Naive thymus-derived CD8-positive, alpha-beta T cell (primary cell): ENCODE measurements around the gene SDC1. TPM values are rescaled to one million over a fixed set of nuclear protein-coding genes. Genes with fewer than 3 reads are reported as not detected.

Source experiments
- ATAC-seq, 2 donors: fragments of 150-1000 bp; cut with Tn5 transposase in 1 of 2; sonication (Bioruptor Pico), chemical (Tn5 transposase) in 1 of 2; 1 replicate in 1 of 2; 2 replicates in 1 of 2; pipeline ENCODE4 v1.10.0; 2021; ENCODE audit warnings: mild to moderate bottlenecking in 2 of 2, moderate library complexity in 2 of 2
- POLR2A ChIA-PET: fragments of 350-600 bp; sonication (Branson Sonifier 250); formaldehyde crosslinking; loops from one replicate; lab custom pipeline; 2021; ENCODE audit warnings: antibody characterized with exemption; lab: Charles Lee
- DNase-seq, 10 donors: peaks; one replicate each; pipeline versions ENCODE4 v3.0.0 to v3.0.0-alpha.2; 2020 to 2022
- H3K27ac Mint-ChIP-seq, 10 donors: one replicate each; pipeline ENCODE4 v1.8.0; 2020 to 2022; ENCODE audit warnings: mild to moderate bottlenecking in 10 of 10, mixed read lengths in 10 of 10, moderate library complexity in 4 of 10, inconsistent platforms in 1 of 10
- H3K27me3 Mint-ChIP-seq, 5 donors: one replicate each; pipeline ENCODE4 v1.8.0; 2021 to 2022; ENCODE audit warnings: mixed read lengths in 5 of 5
- H3K36me3 Mint-ChIP-seq, 3 donors: one replicate each; pipeline ENCODE4 v1.8.0; 2020 to 2022; ENCODE audit warnings: mixed read lengths in 3 of 3, mild to moderate bottlenecking in 2 of 3, inconsistent platforms in 1 of 3
- H3K4me1 Mint-ChIP-seq, 4 donors: one replicate each; pipeline ENCODE4 v1.8.0; 2021 to 2022; ENCODE audit warnings: mixed read lengths in 4 of 4
- H3K4me3 Mint-ChIP-seq, 10 donors: one replicate each; pipeline ENCODE4 v1.8.0; 2020 to 2022; ENCODE audit warnings: mild to moderate bottlenecking in 10 of 10, mixed read lengths in 10 of 10, moderate library complexity in 6 of 10, inconsistent platforms in 1 of 10
- H3K9me3 Mint-ChIP-seq, 9 donors: one replicate each; pipeline ENCODE4 v1.8.0; 2020 to 2022; ENCODE audit warnings: mixed read lengths in 9 of 9, mild to moderate bottlenecking in 3 of 9, inconsistent platforms in 1 of 9, moderate library complexity in 1 of 9
- polyA plus RNA-seq, 3 donors: library from polyadenylated mRNA; unstranded; fragments of 300-500 nt; fragmentation: Illumina TruSeq; gene quantifications; one replicate each; pipeline ENCODE4 v1.2.3, GENCODE V29; 2021
- total RNA-seq, 8 experiments: library from RNA in 2 of 8; stranded (reverse) in 2 of 8; gene quantifications; one replicate each; pipeline ENCODE4 v1.2.3 and lab custom pipeline; 2021 to 2026

The SDC1 gene
- total and polyA plus RNA-seq, 5 experiments from 2014 or later, result not detected

GRCh38 chr2:20181761-20182160 is 43.2 kb downstream of the SDC1 start:
- ATAC-seq, result no peak
- no peaks in the 10 kb centered on the region for H3K9me3 Mint-ChIP-seq
- H3K4me3 Mint-ChIP-seq, result no peak overlapping the region
- H3K27me3 Mint-ChIP-seq, result peaks cover 0 to 4% (median 0%) of the 10 kb centered on the region in 5 donors
- peak overlapping the region in 1 of 10 donors; percentile 22 for H3K27ac Mint-ChIP-seq
- POLR2A ChIA-PET, result no interaction called here
- DNase-seq, result peak in 1 of 10 donors; percentile 8
- H3K4me1 Mint-ChIP-seq, result no peaks in the 10 kb centered on the region
- H3K36me3 Mint-ChIP-seq, result no peaks in the 10 kb centered on the region

DNA sequence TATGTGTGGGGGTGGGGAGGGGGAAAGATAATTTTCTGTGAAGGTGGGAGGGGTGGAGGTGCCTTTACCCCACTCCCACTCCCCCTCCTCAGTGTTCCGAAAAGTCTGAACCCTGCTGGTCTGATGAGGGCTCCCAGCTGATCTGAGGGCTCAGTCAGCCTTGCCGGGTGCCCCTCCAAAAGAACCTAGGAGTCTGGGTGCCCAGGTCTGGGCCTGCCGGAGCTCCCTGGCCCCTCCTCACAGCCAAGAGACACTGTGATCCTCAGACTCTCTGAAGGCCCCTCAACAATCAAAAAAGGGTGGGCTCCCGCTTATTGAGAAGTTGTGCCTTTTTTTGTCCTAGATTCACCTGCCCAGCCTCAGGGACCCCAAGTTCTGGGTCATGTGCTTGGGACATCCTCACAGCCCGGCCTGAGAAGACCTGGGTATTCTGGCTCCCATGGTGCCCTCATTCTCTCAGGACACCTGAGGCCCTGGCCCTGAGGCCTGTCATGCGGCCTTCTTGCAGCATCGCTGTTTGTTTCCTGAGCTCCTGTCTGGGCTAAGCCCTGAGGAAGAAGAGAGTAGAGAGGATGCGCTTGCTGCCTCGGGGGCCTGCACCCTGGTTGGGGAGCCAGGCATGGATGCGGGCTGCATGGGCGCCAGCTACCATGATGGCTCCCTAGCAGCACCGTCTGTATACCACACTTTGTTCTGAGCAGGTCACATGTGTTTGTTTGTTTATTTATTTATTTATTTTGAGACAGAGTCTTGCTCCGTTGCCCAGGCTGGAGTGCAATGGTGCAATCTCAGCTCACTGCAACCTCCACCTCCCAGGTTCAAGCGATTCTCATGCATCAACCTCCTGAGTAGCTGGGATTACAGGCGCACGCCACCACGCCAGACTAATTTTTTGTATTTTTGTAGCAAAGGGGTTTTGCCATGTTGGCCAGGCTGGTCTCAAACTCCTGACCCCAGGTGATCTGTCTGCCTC is 44.0 kb downstream of the SDC1 start:
- Mint-ChIP-seq H3K4me1 (no peaks in the 10 kb centered on the region), H3K4me3 (no peak overlapping the region), H3K9me3 (no peaks in the 10 kb centered on the region), H3K36me3 (no peaks in the 10 kb centered on the region), H3K27ac (peak overlapping the region in 1 of 10 donors; percentile 22), H3K27me3 (peaks cover 0 to 4% (median 0%) of the 10 kb centered on the region in 5 donors)
- peak in 1 of 10 donors; percentile 47 for DNase-seq
- POLR2A ChIA-PET, result no interaction called here
- ATAC-seq, result no peak

- peaks cover 0 to 3% (median 0%) of the 10 kb centered on the region in 5 donors for H3K27me3 Mint-ChIP-seq
- H3K9me3 Mint-ChIP-seq, result no peaks in the 10 kb centered on the region
- no peak overlapping the region for H3K4me3 Mint-ChIP-seq
- no peaks in the 10 kb centered on the region for H3K4me1 Mint-ChIP-seq
- peak in 1 of 10 donors; percentile 47 for DNase-seq
- no peaks in the 10 kb centered on the region for H3K36me3 Mint-ChIP-seq
- no peak overlapping the region for H3K27ac Mint-ChIP-seq
- POLR2A ChIA-PET, result no interaction called here
- ATAC-seq, result no peak
Measured at GRCh38 chr2:20179755-20180594, 45.0 kb downstream of the SDC1 start.

- no peaks in the 10 kb centered on the region for H3K27me3 Mint-ChIP-seq
- no peaks in the 10 kb centered on the region for H3K9me3 Mint-ChIP-seq
- no peaks in the 10 kb centered on the region for H3K36me3 Mint-ChIP-seq
- no peak for ATAC-seq
- POLR2A ChIA-PET, result no interaction called here
- DNase-seq, result no peak
- no peak overlapping the region for H3K4me3 Mint-ChIP-seq
- peaks cover 0 to 1% (median 0%) of the 10 kb centered on the region in 4 donors for H3K4me1 Mint-ChIP-seq
- H3K27ac Mint-ChIP-seq, result no peak overlapping the region
Measured at GRCh38 chr2:20179466-20179754, 45.5 kb downstream of the SDC1 start.

GRCh38 chr2:20178666-20179465 is 46.1 kb downstream of the SDC1 start:
- H3K4me1 Mint-ChIP-seq, result peaks cover 0 to 1% (median 0%) of the 10 kb centered on the region in 4 donors
- H3K27ac Mint-ChIP-seq, result peak overlapping the region in 1 of 10 donors; percentile 59
- no peaks in the 10 kb centered on the region for H3K9me3 Mint-ChIP-seq
- POLR2A ChIA-PET, result no interaction called here
- no peak for ATAC-seq
- H3K27me3 Mint-ChIP-seq, result no peaks in the 10 kb centered on the region
- no peak for DNase-seq
- no peak overlapping the region for H3K4me3 Mint-ChIP-seq
- no peaks in the 10 kb centered on the region for H3K36me3 Mint-ChIP-seq

- H3K4me1 Mint-ChIP-seq, result peaks cover 0 to 1% (median 0%) of the 10 kb centered on the region in 4 donors
- H3K36me3 Mint-ChIP-seq, result no peaks in the 10 kb centered on the region
- POLR2A ChIA-PET, result no interaction called here
- no peaks in the 10 kb centered on the region for H3K9me3 Mint-ChIP-seq
- no peak overlapping the region for H3K4me3 Mint-ChIP-seq
- ATAC-seq (no peak), DNase-seq (no peak)
- peak overlapping the region in 1 of 10 donors; percentile 59 for H3K27ac Mint-ChIP-seq
- H3K27me3 Mint-ChIP-seq, result no peaks in the 10 kb centered on the region
Measured at GRCh38 chr2:20178249-20178607, 46.7 kb downstream of the SDC1 start.

- Mint-ChIP-seq H3K4me1 (peaks cover 0 to 1% (median 0%) of the 10 kb centered on the region in 4 donors), H3K9me3 (no peaks in the 10 kb centered on the region), H3K27ac (no peak overlapping the region), H3K4me3 (no peak overlapping the region), H3K36me3 (no peaks in the 10 kb centered on the region), H3K27me3 (no peaks in the 10 kb centered on the region)
- POLR2A ChIA-PET, result no interaction called here
- DNase-seq (no peak), ATAC-seq (no peak)
Measured at GRCh38 chr2:20177556-20178248, 47.2 kb downstream of the SDC1 start.

DNA sequence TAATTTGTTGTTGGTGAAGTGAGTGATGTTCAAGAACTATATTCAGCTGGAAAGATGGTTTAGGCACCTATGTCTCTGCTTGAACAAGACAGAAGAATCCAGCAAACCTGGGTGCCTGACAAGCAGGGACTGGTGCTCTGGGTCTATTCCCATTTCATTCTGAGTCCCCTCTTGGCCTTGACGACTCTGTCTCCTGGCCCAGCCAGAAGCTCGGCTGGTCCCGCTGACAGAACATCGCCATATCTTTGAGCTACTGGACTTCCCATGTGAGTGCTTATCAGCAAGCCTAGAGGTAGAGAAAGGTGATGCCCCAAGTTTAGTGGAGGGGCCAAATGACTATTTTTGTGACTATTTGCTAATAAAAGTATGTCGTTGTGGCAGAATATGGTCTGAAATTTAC is 48.2 kb downstream of the SDC1 start:
- POLR2A ChIA-PET, result no interaction called here
- H3K4me3 Mint-ChIP-seq, result no peak overlapping the region
- no peaks in the 10 kb centered on the region for H3K36me3 Mint-ChIP-seq
- no peaks in the 10 kb centered on the region for H3K9me3 Mint-ChIP-seq
- DNase-seq (no peak), ATAC-seq (no peak)
- peaks cover 0 to 1% (median 0%) of the 10 kb centered on the region in 4 donors for H3K4me1 Mint-ChIP-seq
- H3K27me3 Mint-ChIP-seq, result no peaks in the 10 kb centered on the region
- H3K27ac Mint-ChIP-seq, result no peak overlapping the region

DNA sequence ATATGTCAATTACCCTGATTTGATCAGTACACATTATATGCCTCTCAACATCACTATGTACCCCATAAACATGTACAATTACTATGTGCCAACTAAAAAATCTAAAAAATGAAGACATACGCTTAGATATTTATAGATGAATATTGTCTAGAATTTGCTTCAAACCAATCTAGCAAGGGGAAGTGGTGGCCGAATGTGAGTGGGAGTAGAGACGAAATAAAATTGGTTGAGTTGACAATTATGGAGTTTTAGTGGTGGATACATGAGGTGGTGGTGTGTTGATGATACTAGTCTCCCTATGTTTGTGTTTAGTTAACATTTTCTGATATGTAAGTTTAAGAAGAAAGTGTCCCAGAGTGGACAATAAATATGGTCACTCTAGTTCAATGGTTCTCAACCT is 49.0 kb downstream of the SDC1 start:
- Mint-ChIP-seq H3K9me3 (no peaks in the 10 kb centered on the region), H3K4me1 (peaks cover 0 to 1% (median 0%) of the 10 kb centered on the region in 4 donors), H3K27ac (no peak overlapping the region), H3K27me3 (no peaks in the 10 kb centered on the region), H3K4me3 (no peak overlapping the region), H3K36me3 (no peaks in the 10 kb centered on the region)
- POLR2A ChIA-PET, result no interaction called here
- ATAC-seq (no peak), DNase-seq (no peak)

DNA sequence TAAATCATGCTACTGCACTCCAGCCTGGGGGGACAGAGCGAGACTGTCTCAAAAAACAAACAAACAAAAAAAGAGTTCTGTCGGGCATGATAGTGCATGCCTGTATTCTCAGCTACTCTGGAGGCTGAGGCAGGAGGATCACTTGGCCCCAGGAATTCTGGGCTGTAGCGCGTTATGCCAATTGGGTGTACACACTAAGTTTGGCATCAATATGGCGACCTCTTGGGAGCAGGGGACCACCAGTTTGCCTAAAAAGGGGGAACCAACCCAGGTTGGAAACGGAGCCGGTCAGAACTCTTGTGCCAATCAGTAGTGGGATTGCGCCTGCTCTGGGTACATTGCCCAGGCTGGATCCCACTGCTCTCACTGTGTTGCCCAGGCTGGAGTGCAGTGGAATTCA is 49.7 kb downstream of the SDC1 start:
- POLR2A ChIA-PET, result no interaction called here
- peaks cover 0 to 1% (median 0%) of the 10 kb centered on the region in 4 donors for H3K4me1 Mint-ChIP-seq
- H3K27ac Mint-ChIP-seq, result no peak overlapping the region
- H3K9me3 Mint-ChIP-seq, result no peaks in the 10 kb centered on the region
- DNase-seq (no peak), ATAC-seq (no peak)
- no peak overlapping the region for H3K4me3 Mint-ChIP-seq
- H3K27me3 Mint-ChIP-seq, result peaks cover 0 to 1% (median 0%) of the 10 kb centered on the region in 5 donors
- no peaks in the 10 kb centered on the region for H3K36me3 Mint-ChIP-seq

GRCh38 chr2:20174410-20174809 is 50.5 kb downstream of the SDC1 start:
- DNase-seq, result no peak

More at GRCh38 chr2:20174410-20174809, 50.5 kb downstream of the SDC1 start:
- POLR2A ChIA-PET, result no interaction called here
- H3K4me1 Mint-ChIP-seq, result peaks cover 0 to 1% (median 0%) of the 10 kb centered on the region in 4 donors
- no peak overlapping the region for H3K27ac Mint-ChIP-seq
- H3K27me3 Mint-ChIP-seq, result peaks cover 0 to 1% (median 0%) of the 10 kb centered on the region in 5 donors
- ATAC-seq, result no peak
- no peak overlapping the region for H3K4me3 Mint-ChIP-seq
- H3K9me3 Mint-ChIP-seq, result no peaks in the 10 kb centered on the region
- no peaks in the 10 kb centered on the region for H3K36me3 Mint-ChIP-seq
